GM21423 (cell line): ENCODE results near the gene RNASET2.

ENCODE experiments used
- ATAC-seq: cut with Tn5 transposase; IDR thresholded peaks from one replicate; pipeline ENCODE4 v1.9.1; 2021; ENCODE audit warnings: mild to moderate bottlenecking, moderate library complexity; ENCODE audit not compliant: unreplicated experiment

RNASET2 gene

DNA sequence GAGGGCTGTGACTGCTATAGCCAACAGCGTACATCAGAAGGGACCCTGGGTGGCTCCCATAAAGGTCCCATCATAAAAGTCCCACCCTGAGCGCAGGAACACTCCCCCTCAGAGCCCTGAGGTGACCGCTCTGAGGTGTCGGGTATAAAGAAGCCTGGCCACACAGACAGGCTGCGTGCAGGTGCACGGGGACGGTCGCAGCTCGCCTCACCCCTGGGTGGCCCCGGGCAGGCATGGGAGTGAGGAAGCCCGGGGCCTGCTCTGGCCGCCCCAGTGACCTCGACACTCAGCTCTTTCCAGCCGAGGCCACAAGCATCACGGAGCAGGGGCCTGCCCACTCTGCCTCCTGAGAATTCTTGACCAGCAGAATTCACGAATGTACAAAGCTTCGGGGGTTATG lies 14.4 kb upstream of the RNASET2 start:
- no peak for ATAC-seq

DNA sequence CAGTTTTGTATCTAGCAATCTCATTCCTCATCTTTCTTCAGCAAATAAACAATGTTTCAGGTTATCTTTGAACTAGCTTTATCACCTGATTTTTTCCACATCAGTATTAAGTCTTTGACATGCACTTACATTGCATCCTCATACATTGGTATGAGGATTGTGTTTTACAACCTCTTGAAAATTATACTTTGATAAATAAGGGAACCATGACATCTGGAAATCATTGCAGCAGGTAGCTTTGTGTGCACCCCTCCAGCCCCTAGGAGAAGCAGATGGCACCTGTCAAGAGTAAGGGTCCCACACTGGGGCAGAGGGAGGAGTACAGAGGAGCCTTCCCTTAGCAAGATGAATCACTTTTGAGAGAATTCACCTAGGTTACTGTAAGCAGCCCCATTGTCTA lies 13.7 kb upstream of the RNASET2 start:
- ATAC-seq = no peak

DNA sequence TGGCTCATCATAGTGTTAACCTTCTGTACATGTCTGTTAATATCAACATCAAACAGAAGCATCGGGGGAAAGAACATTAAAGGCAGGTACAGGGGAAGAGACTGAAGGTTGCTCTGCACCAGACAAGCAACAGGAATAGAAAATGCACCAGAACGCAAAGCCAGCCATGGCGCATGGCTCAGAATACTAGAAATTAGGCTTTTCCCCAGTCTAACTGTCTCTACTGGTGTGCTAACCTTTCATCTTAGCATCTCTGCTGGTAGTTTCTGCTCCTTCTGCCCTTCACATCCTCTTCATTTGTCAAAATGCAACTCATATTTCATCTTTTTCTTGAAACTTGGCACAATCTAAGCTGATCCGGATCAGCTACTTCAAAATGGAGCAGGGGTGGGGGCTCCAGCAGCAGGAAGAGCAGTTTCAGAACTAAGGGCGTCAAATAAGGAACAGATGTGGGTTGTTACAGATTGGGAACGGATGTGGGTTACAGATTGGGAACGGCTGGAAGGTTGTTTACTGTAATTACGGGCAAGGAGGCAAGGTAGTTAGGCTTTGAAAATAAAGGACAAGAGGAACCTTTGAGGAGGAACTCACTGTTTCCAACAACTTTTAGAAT lies 13.1 kb upstream of the RNASET2 start:
- ATAC-seq = no peak

DNA sequence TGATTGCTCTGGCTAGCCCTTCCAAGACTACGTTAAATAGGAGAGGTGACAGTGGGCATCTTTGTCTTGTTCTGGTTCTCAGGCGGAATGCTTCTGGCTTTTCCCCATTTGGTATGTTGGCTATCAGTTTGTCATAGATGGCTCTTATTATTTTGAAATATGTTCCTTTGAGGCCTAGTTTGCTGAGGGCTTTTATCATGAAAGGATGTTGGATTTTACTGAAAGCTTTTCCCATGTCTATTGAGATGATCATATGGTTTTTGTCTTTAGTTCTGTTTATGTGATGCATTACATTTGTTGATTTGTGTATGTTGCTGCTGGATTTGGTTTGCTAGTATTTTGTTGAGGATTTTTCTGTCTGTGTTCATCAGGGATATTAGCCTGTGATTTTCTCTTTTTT lies 9.9 kb upstream of the RNASET2 start:
- ATAC-seq = no peak

DNA sequence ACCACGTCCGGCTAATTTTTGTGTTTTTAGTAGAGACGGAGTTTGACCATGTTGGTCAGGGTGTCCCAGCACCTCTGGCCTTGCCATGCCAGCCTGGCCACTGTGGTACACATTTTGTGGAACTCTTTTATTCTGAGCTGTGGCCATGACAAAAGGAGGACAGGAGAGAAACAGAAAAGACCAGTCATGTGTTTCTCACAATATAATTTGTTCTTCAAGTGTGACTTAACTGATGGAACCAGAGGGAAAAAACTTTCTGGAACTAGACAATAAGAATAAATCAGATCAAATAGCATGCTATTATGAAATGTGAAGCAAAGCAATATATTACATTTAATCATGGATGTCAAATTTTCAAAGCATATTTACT lies 4.2 kb upstream of the RNASET2 start:
- no peak for ATAC-seq

DNA sequence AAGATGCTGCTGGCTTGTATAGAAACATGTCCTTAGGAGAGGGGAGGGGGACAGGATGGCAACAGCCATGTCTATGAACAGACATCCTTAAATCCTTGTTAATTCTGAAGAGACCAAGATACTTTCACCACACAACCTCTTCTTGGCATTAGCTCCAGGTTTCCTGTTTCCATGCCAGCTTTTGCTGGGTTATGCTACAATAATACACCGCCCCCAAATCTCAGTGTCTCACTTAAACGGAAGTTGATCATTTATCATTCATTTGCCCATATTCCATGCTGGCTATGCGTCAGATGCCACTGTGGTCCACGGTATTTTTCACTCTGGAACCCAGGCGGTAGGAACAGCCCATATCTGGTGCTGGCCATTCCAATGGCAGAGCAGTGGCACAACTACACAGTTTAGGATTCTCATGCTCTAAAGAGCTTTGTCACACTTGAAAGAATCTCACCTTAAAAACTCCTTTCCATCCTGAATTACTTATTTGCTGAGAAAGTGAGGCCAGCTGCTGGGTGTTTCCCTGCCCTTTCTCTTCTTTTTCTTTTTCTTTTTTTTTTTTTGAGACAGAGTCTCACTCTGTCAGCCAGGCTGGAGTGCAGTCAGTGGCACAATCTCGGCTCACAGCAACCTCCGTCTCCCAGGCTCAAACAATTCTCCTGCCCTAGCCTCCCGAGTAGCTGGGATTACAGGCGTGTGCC lies 3.7 kb upstream of the RNASET2 start:
- ATAC-seq = no peak

DNA sequence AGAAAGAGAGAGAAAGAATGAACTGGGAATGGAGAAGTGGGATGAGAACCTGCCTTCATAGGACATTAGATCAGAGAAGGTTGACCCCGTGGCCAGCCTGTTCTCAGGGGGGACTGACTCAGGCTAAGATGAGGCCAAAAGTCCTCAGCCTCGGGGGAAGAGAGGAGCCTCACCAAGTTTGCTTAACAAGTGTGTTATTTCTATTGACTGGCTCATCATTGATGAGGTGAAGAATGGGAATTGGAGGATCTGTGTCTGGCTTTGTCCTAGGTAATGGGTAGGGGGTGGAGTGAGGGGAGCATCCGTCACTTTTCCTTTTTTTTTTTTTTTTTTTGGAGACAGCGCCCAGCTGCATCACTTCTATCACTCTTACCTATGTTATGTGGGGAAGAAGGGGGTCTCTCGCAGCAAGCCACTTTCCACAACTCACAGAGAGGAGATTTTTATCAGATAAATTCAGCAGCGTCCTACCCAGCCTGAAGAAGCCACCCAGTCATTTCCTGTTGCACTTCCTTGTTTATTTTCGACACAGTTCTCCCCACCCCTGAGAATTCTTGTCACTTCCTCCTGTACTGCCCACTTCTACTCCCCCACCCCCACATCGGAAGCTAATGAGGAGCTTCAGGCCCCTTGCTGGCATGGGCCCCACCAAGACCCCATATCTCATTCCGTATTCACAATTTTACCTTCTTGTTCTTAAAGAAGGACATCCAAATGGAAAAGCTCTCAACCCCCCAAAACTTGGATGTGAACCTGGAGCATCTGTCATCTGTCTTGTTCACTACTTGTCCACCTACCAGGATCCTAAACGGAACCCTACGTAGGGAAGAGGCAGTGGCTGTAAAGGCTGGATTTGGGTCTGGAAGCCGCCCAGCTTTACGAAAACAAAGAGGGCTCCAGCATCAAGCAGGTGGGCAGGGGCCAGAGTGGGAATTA lies 2.8 kb upstream of the RNASET2 start:
- ATAC-seq = peak; percentile 14

DNA sequence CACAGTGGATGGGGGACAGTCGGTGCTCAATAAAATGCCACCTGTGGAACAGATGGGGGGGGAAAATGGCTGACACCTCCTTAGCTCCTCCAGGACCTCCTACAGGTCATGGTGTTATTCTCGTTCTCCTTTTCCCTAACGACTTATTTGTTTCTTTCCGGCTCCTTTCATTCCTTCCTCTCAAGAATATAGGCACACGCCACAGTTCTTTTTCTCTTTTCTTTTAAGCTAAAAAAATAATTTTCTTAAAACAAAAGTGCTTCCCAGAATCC lies 1.4 kb upstream of the RNASET2 start:
- ATAC-seq = no peak

DNA sequence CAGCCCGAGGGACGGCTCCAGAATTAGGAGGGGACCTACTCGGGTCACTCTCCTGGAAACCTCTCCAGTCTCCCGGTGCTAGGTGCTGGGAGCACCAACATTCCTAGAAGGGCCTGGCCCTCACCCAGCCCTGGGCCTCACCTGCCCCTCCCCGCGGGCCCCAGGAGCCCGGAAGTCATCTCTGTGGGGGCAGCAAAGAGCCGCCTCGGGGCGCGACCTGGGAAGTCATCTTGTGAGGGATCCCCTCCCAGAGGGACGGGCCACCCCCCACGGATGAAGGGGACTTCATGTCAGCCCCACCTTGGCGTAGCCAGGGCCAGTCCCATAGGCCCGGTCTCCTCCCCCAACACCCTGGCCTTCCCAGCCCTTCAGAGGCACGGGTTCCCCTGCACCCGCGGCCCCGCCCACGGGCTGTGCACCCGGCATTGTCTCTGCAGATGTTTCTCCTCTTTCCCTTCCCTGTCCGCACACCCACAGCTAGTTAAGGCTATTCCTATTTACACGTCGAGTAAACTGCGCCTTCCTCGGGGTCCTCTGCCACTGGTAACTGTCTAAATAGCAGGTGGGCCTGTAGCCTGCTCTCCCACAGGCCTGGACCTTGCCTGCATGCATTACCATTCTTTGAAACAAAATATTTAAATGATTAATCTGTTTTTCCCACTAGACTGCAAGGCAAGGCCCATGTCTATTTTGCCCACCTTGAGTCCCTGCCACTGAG lies 896 bp upstream of the RNASET2 start:
- ATAC-seq = peak; percentile 41

DNA sequence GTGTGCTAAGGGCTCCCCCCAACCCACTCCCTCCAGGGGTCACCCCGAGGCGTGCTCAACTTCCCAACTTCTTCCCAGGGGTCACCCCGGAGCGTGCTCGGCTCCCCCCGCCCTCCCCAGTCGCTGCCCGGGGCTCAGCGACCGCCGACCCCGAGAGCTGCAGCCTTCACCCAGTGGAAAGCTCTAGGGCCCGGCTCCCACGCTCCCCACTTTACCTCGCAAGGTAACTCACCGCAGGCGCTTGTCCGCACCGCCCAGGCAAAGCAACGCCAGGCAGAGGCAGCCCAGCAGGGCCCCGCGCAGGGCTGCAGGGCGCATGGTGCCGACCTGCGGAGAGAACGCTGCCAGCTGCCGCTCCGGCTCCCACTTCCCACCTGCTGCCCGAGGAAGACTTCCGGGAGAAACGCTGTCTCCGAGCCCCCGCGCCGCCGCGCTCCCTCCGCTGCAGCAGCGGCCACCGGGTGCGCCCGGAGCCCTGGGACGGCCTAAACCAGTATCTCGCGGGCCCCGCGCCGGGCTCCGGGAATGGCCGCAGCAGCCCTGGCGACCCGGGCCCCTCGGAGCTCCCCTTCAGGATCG lies 396 bp downstream of the RNASET2 start:
- peak; percentile 0 for ATAC-seq

DNA sequence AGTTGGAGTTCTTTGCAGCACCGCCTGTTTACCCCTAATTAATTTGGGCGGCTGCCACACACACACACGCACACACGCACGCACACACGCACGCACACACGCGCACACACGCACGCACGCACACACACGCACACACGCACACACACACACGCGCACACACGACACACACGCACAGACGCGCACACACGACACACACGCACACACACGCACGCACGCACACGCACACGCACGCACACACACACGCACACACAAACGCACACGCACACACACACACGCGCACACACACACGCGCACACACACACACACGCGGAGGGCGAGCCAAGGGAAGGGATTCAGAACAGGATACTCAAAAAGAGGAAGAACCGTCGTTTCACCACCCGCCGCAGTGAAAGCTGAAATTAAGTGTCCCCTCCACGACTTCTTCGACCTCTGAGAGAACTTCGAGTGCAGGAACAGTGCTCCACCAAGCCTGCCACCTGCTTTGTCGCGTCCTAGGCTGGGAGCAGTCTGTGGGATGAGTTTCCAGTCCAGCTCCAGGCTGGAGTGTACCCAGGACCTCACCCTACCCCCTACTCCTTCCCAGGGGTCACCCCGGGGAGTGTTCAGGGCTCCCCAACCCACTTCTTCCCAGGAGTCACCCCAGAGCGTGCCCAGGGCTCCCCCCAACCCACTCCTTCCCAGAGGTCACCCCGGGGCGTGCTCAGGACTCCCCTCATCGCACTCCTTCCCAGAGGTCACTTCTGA lies 1.1 kb downstream of the RNASET2 start:
- ATAC-seq = no peak

DNA sequence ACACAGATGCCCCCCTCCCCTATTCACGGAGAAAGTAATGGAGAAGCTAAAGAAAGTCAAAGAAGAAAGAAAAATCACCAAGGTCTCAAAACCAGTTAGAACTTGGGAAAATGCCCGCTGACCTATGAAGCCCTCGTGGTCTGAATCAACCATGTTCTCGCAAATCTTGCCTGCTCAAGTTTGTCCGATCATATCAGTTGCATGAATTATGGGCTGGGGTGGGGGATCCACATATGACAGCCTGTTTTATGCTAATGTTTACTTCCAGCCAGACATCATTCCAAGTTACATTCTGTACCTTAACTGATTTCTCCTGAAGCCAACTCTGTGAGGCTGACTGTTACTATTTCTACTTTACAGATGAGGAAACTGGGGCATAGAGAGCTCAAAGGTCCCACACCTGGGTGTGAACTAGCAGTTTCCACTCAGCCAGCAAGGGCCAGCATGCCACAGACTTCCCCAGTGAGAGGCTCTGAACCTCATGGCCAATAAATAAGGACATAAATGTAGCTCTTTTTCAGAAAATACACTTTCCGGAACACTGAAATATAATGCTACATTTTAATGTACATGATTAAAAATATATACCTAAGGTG lies 2.1 kb downstream of the RNASET2 start:
- no peak for ATAC-seq

DNA sequence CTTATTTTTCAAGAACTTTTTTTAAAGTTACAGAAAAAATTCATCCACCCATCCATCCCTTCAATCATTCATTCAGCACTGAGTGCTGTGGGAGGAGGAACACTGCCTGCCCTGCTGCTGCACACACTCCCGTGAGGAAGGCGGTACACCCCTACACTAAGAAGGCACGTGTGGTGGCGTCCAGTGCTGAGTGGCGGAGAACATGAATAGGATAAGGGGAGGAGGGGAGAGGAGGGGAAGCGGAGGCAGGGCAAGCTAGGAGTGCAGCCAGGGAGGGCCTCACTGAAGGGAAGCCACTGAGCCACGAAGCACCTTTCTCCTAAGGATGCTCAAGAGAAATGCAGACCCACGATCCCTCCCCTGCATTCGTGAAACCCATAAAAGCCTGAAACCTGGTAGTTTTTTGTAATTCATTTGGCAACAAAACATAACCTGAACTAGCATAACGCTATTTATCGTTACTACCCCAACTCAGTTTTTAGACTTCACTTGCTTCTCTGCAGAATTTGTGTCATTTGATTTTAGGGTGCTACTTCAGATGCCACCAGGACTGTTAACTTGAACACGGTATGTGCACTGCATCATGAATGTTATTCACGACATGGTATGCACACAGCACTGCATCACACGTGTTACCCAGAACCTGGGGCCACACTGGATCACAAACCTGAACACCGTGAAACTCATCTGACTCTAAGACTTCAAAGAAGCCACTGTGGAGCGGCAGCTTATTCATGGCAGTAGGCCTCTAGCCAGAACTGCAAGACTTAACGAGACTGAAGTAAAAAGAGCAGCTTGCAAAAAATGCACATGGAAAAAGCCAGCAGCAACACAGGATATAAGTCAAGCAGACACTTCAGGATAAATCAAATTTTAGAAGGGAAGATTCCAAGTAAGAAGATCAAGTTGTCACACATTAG lies 3.5 kb downstream of the RNASET2 start:
- no peak for ATAC-seq

DNA sequence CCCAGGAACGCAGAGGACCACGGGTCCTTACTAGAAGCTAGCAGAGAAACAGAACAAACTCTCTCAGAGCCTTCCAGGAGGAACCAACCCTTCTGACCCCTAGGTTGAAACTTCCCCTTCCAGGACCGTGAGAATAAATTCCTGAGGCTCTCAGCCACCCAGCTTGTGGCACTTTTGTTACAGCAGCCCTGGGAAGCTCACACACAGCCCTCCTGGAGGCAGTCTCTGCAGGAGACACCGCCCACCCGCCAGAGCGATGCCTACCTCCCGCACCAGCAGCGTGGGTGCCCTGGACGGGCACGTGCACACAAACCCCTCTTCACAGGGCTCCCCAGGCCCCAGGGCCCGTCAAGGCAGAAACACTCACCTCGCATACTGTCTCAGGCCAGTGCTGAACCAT lies 4.2 kb downstream of the RNASET2 start:
- ATAC-seq = no peak

DNA sequence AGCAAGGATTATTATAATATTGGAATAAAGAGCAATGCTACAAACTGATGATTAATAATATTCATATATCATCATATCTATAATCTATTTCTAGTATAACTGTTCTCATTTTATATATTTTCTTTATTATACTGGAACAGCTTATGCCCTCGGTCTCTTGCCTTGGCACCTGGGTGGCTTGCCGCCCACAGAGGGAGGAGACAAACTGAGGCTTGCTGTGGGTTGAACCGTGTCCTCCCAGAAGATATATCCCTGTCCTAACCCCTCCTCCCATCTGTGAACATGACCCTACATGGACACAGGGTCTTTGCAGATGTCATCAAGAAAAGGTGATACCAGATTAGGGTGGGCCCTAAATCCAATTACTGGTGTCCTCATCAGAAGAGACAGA lies 4.7 kb downstream of the RNASET2 start:
- no peak for ATAC-seq

DNA sequence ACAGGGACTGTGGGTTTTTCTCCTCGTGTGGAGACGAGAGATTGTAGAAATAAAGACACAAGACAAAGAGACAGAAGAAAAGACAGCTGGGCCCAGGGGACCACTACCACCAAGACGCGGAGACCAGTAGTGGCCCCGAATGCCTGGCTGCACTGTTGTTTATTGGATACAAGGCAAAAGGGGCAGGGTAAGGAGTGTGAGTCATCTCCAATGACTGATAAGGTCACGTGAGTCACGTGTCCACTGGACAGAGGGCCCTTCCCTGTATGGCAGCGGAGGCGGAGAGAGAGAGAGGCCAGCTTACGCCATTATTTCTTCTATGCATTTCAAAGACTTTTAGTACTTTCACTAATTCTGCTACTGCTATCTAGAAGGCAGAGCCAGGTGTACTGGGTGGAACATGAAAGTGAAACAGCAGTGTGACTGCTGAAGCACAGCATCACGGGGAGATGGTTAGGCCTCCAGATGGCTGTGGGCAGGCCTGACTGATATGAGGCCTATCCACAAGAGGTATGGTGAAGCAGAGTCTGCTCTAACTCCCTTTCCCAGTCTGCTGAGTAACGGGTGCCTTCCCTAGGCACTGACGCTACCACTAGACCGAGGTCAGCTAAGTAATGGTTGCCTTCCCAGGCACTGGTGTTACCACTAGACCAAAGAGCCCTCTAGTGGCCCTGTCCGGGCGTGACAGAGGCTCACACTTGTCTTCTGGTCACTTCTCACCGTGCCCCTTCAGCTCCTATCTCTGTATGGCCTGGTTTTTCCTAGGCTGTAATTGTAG lies 5.3 kb downstream of the RNASET2 start:
- peak; percentile 92 for ATAC-seq

DNA sequence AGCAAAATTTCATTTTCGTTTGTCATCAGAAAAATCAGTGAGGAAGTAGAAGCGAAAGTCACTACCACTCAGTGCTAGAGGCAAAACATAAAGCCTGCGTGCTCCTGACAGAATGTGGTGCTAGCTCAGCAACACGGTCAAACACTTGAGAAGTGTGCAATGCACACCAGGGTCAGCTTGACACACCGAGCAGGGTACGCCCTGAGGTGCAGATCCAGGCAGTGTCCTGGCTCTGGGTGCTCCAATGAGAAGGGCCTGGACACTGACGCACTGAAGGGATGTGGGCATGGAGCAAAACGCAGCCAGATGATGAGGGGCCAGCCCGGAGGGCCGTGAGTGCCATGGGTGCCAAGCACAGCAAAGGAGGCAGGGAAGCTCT lies 5.9 kb downstream of the RNASET2 start:
- ATAC-seq = peak; percentile 36
